SK-N-MC (cell line): Measurements from ENCODE around the gene KIAA1671.

Experiments
- EZH2 ChIP-seq: fragments of 200-600 bp; sonication (generic); IDR thresholded peaks from one replicate; pipeline ENCODE4 v1.6.1; 2017; ENCODE audit warnings: antibody characterized with exemption
- FOXP2 ChIP-seq: optimal IDR thresholded peaks from 2 replicates; pipeline ENCODE3; 2011; ENCODE audit warnings: mild to moderate bottlenecking, moderate library complexity; ENCODE audit not compliant: insufficient read depth; ENCODE audit errors: extremely low read length, control extremely low read depth
- POLR2AphosphoS5 ChIP-seq: IDR thresholded peaks from 2 replicates; pipeline ENCODE4 v1.6.1; 2012; ENCODE audit warnings: mild to moderate bottlenecking, low read depth, low read length, borderline replicate concordance

- TF ChIP-seq EZH2 (no peak), POLR2AphosphoS5 (no peak), FOXP2 (no peak)
These were observed 269.3 kb downstream of the KIAA1671 start for GRCh38 chr22:25221790-25222189.
